Measurements from ENCODE around the gene SEMA6B. TPM values are rescaled to one million over a fixed set of nuclear protein-coding genes. Genes with fewer than 3 reads are reported as not detected.

Gene SEMA6B
- total and polyA plus RNA-seq, 2 experiments from 2014 or later: 0.50 to 3.2 TPM

GRCh38 chr19:4525563-4526002, 33.9 kb downstream of the SEMA6B start:
- Histone ChIP-seq H3K4me3 (no peak overlapping the region), H3K36me3 (replicated peaks; ENCODE audit: insufficient read depth, low read depth) (no peaks in the 10 kb centered on the region), H3K9me3 (ENCODE audit: low read depth) (no peaks in the 10 kb centered on the region), H3K9me2 (replicated peaks; ENCODE audit: insufficient read depth) (no peaks in the 10 kb centered on the region), H3K79me2 (no peaks in the 10 kb centered on the region), H3K27ac (no peak overlapping the region), H2AFZ (no peak overlapping the region), H4K20me1 (ENCODE audit: insufficient read depth, poor library complexity, severe bottlenecking) (no peaks in the 10 kb centered on the region), H3K4me1 (ENCODE audit: insufficient read depth) (no peaks in the 10 kb centered on the region), H3K4me2 (no peak overlapping the region), H3K27me3 (no peaks in the 10 kb centered on the region)
- WGBS (ENCODE audit: low lambda C conversion rate, missing lambda C conversion rate): 92% methylated on average over 22 of the region's 23 CpGs
- no peak for TF ChIP-seq EZH2phosphoT487 (IDR thresholded peaks at IDR 0.05; ENCODE audit: low read depth, severe bottlenecking, unreplicated experiment)
- TF ChIP-seq, protein P1, sequence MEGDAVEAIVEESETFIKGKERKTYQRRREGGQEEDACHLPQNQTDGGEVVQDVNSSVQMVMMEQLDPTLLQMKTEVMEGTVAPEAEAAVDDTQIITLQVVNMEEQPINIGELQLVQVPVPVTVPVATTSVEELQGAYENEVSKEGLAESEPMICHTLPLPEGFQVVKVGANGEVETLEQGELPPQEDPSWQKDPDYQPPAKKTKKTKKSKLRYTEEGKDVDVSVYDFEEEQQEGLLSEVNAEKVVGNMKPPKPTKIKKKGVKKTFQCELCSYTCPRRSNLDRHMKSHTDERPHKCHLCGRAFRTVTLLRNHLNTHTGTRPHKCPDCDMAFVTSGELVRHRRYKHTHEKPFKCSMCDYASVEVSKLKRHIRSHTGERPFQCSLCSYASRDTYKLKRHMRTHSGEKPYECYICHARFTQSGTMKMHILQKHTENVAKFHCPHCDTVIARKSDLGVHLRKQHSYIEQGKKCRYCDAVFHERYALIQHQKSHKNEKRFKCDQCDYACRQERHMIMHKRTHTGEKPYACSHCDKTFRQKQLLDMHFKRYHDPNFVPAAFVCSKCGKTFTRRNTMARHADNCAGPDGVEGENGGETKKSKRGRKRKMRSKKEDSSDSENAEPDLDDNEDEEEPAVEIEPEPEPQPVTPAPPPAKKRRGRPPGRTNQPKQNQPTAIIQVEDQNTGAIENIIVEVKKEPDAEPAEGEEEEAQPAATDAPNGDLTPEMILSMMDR (IDR thresholded peaks at IDR 0.05; ENCODE audit: poor library complexity): no peak
- no peak for TF ChIP-seq EZH2 (IDR thresholded peaks at IDR 0.05; ENCODE audit: borderline replicate concordance)
- no peak for DNase-seq (ENCODE audit: low spot score)

- Histone ChIP-seq H3K4me1 (ENCODE audit: insufficient read depth) (no peaks in the 10 kb centered on the region), H3K79me2 (no peaks in the 10 kb centered on the region), H3K36me3 (replicated peaks; ENCODE audit: insufficient read depth, low read depth) (no peaks in the 10 kb centered on the region), H3K4me2 (no peak overlapping the region), H3K9me2 (replicated peaks; ENCODE audit: insufficient read depth) (no peaks in the 10 kb centered on the region), H2AFZ (no peak overlapping the region), H3K4me3 (no peak overlapping the region), H3K27ac (no peak overlapping the region), H3K9me3 (ENCODE audit: low read depth) (no peaks in the 10 kb centered on the region), H3K27me3 (no peaks in the 10 kb centered on the region), H4K20me1 (ENCODE audit: insufficient read depth, poor library complexity, severe bottlenecking) (no peaks in the 10 kb centered on the region)
- no peak for TF ChIP-seq EZH2phosphoT487 (IDR thresholded peaks at IDR 0.05; ENCODE audit: low read depth, severe bottlenecking, unreplicated experiment)
- TF ChIP-seq, protein P1 (IDR thresholded peaks at IDR 0.05; ENCODE audit: poor library complexity): peak; percentile 51
- no peak for TF ChIP-seq EZH2 (IDR thresholded peaks at IDR 0.05; ENCODE audit: borderline replicate concordance)
- 75% methylated on average over 17 of the region's 23 CpGs for WGBS (ENCODE audit: low lambda C conversion rate, missing lambda C conversion rate)
- peak; percentile 47 for DNase-seq (ENCODE audit: low spot score)
These were observed 34.5 kb downstream of the SEMA6B start for GRCh38 chr19:4524808-4525562.

DNA sequence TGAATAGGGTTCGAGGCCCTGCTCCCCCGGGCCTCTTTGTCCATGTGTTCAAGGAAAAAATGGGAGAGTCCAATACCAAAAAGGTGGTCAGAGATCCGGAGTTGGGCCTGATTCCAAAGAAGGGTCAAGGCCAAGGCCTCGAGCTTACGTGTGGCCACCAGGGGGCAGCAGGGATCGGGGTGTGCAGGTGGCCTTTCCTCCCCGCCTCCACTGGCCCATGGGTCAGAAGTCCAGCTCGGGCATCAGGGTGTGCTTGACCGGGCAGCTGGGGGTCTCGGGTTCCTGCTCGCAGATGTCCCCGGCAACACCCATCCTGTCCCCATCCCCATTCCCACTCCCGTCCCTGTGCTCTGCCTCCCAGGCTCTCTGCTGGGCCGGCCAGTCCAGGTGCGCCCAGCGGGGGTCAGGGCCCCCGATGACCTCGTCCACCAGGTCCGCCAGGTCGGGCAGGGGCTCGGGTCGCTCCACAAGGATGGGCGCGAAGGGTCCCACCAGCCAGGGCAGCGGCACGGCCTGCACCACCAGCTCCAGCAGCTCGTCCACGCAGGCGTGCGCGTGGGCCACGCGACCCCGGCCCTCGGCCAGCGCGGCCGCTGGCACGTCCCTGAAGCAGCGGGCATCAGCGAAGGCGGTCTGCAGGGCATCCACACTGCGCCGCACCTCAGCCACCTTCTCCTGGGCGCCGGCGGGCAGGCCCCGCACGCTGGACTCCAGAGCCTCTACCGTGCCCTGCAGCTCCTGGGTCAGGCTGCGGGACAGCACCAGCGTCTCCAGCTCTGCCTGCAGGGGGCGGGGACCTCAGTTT, 36.0 kb downstream of the SEMA6B start:
- Histone ChIP-seq H3K4me1 (ENCODE audit: insufficient read depth) (no peaks in the 10 kb centered on the region), H3K79me2 (no peaks in the 10 kb centered on the region), H3K27me3 (no peaks in the 10 kb centered on the region), H3K36me3 (replicated peaks; ENCODE audit: insufficient read depth, low read depth) (no peaks in the 10 kb centered on the region), H4K20me1 (ENCODE audit: insufficient read depth, poor library complexity, severe bottlenecking) (no peaks in the 10 kb centered on the region), H3K27ac (no peak overlapping the region), H2AFZ (no peak overlapping the region), H3K4me2 (no peak overlapping the region), H3K9me3 (ENCODE audit: low read depth) (no peaks in the 10 kb centered on the region), H3K4me3 (no peak overlapping the region), H3K9me2 (replicated peaks; ENCODE audit: insufficient read depth) (no peaks in the 10 kb centered on the region)
- TF ChIP-seq, protein P1 (IDR thresholded peaks at IDR 0.05; ENCODE audit: poor library complexity): peak; percentile 44
- TF ChIP-seq EZH2 (IDR thresholded peaks at IDR 0.05; ENCODE audit: borderline replicate concordance): no peak
- no peak for TF ChIP-seq EZH2phosphoT487 (IDR thresholded peaks at IDR 0.05; ENCODE audit: low read depth, severe bottlenecking, unreplicated experiment)
- WGBS (ENCODE audit: low lambda C conversion rate, missing lambda C conversion rate): 78% methylated on average over 52 of the region's 53 CpGs
- no peak for DNase-seq (ENCODE audit: low spot score)

Measured in hepatocyte (in vitro differentiated cells).